GM18873 (cell line): ENCODE measurements around the gene AFG1L.

Source experiments
- ATAC-seq: cut with Tn5 transposase; IDR thresholded peaks from one replicate; pipeline ENCODE4 v1.9.1; 2021; ENCODE audit warnings: mild to moderate bottlenecking, moderate library complexity, moderate number of reproducible peaks; ENCODE audit not compliant: unreplicated experiment, low FRiP score

AFG1L gene

DNA sequence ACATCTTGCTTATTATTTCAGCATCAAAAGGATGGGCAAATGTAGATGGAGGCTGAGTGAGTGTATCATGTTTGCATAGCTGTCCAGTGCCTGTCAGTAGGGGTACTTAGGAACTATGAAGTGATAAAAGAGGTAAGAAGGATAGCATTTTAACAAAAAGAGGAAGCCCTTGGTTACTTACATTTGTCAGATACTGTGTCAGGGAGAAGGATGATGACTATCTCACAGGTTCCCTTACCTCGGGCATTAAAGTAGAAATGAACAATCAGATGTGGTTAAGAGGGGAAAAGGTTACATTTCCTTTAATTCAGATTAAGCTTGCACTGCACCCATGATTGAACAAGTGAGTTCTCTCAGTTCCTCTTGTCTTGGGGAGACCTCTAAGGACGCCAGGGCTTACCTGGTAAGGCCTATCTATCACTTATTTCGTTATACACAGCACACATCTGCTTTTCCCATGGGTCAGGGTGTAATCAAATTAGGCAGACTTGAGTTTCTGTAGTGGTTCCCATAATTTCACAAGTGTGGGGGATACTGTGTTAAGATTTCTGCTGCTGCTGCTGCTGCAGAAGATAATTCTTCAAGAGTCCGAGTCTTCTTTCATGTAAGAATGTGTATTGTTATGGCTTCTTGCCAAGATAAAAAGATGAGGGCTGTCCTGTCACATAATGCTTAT, 270.4 kb downstream of the AFG1L start:
- peak; percentile 63 for ATAC-seq

DNA sequence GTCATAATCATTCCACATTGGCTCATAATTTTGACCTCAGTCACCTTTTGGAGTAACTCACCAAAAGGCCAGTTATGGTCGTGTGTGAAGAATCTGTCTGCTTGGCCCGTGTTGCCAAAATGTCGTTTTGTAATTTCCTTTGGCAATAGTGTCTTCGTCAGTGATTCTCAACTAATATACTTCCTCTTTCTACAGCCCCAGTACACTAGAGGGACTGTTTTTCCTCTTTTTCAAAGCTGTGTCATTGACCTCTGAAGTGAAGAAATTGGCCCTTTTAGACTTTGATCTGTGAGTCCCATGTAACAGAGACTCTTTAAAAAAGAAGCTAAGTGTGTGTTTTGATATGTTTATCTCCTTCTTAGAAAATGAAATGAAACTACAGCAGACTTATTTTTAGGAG, 271.0 kb downstream of the AFG1L start:
- ATAC-seq = no peak

DNA sequence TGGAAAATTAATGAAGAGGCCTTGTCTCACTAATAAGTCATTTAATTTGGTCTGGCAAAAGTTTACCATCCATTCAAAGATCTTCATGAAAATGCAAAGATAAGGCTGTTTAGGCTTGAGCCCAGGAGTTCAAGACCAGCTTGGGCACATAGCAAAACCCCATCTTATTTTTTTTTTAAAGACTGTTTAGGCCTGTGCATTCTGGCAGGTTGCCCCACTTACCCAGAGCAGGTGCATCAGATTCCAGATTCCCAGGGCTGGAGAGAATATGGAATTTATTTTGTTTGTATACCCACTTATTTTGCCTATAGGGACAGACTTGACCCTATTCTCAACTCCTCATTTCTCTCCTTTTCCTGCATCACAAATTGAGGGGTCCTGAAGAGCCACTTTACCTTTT, 271.6 kb downstream of the AFG1L start:
- ATAC-seq = no peak

DNA sequence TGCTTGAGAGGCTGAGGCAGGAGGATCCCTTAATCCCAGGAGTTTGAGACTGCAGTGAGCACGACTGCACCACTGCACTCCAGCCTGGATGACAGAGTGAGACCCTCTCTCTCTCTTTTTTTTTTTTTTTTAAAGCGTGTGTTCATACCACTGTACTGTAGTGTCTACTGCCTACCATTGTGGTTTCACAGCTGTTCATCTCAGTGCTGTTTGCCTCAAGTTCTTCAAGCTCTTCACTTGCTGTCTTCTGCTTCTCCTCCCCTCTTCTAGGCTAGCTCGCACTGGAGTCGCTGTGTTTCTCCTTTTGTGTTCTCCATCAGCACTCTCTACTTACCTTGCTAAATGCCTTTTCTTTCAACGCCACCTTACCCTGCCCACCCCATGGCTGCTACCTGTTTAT, 273.2 kb downstream of the AFG1L start:
- ATAC-seq = no peak

DNA sequence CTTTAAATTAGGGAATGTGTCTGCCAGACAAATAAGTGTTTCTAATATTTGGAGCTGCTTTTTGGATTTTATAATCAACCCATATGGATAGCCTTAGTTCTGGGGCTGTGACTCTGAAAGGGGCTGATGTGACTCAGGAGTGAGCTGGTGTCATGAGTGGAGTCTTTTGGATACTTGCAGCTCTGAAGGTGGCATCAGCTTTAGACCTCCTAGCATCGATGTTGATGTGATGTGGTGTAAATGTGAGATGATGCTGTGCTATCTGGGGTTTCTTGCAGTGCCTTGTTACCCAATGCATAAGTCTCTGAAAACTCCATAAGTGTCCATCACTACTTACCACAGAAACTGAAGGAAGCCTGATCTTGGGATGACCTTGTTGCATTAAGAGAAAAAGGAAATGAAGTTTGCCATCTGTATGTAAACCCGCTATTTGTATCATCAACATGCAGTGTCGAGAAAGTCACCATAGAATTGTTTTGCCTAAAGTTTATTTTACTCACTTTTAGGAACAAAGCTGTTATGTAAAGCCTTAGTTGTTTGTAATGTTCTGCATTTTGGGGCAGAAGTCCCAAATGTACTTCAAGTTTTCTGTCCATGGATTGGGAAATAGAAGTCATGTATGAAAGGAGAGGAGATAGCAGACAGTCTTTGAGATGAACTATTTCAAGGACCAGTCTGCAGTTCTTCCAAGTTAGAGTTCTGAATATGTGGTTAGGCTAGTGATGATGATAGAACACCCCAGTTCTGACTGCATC, 273.9 kb downstream of the AFG1L start:
- no peak for ATAC-seq

DNA sequence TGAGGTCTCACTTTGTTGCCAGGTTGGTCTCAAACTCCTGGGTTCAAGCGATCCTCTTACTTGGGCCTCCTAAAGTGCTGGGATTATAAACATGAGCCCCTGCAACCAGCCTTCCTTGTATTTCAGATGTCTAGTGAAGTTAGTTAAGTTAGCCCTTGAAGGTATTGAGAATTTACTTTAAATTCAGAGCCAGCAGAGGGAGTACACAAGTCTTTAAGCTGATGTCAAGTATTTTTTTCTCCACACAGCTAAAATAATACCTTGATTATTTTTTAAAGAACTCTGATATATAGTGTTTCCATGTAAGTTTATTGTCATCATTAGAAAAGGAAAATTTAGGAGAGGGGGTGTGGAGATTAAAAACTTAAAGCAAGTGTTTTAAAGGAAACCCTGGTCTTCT, 275.7 kb downstream of the AFG1L start:
- ATAC-seq = no peak

DNA sequence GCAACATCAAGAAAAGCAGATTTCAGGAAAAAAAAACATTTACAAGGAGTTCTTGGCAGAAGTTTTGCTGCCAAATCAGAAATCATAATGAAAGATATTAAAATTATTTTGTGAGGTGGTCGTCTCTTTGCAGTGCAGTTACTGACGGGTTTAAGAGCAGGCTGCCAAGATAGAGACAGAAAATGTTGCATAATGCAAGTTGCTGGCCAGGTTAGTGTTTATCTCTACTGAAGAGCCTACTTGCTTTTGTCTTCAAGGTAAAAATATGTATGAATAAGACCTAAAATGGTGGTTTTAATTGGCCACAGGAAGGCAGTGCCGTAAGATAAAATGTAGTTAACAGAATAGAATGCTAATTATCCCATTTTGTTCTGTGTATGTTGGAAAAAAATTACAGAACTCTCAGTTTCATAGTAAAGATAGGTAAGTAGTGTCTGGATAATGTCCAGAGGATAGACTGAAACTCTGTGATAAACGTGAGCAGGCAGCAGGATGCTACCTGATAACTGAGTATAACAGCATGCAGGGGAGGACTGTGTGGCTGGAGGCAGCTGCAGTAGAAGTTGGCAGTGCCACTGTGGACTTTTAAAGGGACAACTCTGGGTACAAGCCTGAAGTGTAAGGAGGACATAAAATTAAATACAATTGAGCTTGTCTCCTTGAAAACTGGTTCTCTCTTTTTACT, 279.7 kb downstream of the AFG1L start:
- ATAC-seq = no peak
